Measurements from ENCODE around the gene KIAA1328.

Gene KIAA1328

GRCh38 chr18:37176621-37176934 lies 347.7 kb downstream of the KIAA1328 start:
- TF ChIP-seq TEAD4 (IDR thresholded peaks at IDR 0.05) = no peak
- no peak for TF ChIP-seq CEBPB (IDR thresholded peaks at IDR 0.05)
- no peak for TF ChIP-seq EGR1 (IDR thresholded peaks at IDR 0.05)
- TF ChIP-seq TAF1 (IDR thresholded peaks at IDR 0.05; ENCODE audit: low read depth) = no peak
- TF ChIP-seq EP300 (IDR thresholded peaks at IDR 0.05; ENCODE audit: borderline replicate concordance) = no peak

GRCh38 chr18:37179384-37179783 lies 350.5 kb downstream of the KIAA1328 start:
- TF ChIP-seq RAD21 (IDR thresholded peaks at IDR 0.05; ENCODE audit: low read depth) = no peak
- no peak for TF ChIP-seq MAX (IDR thresholded peaks at IDR 0.05)

GRCh38 chr18:37180086-37180485 lies 351.2 kb downstream of the KIAA1328 start:
- TF ChIP-seq EP300 (IDR thresholded peaks at IDR 0.05; ENCODE audit: borderline replicate concordance) = no peak
- TF ChIP-seq TCF12 (IDR thresholded peaks at IDR 0.05; ENCODE audit: low read depth) = no peak
- no peak for TF ChIP-seq MAX (IDR thresholded peaks at IDR 0.05)
- no peak for TF ChIP-seq EGR1 (IDR thresholded peaks at IDR 0.05)

GRCh38 chr18:37182340-37183135 lies 353.6 kb downstream of the KIAA1328 start:
- TF ChIP-seq CEBPB (IDR thresholded peaks at IDR 0.05) (no peak), TAF1 (IDR thresholded peaks at IDR 0.05; ENCODE audit: low read depth) (no peak), RAD21 (IDR thresholded peaks at IDR 0.05; ENCODE audit: low read depth) (no peak)

- TF ChIP-seq EGR1 (IDR thresholded peaks at IDR 0.05) (no peak), USF1 (IDR thresholded peaks at IDR 0.05) (no peak), TCF12 (IDR thresholded peaks at IDR 0.05; ENCODE audit: low read depth) (no peak), EP300 (IDR thresholded peaks at IDR 0.05; ENCODE audit: borderline replicate concordance) (no peak), ZBTB7A (IDR thresholded peaks at IDR 0.05; ENCODE audit: low read depth) (no peak), TEAD4 (IDR thresholded peaks at IDR 0.05) (no peak), TAF1 (IDR thresholded peaks at IDR 0.05; ENCODE audit: low read depth) (no peak), CEBPB (IDR thresholded peaks at IDR 0.05) (no peak)
These were observed 355.4 kb downstream of the KIAA1328 start for GRCh38 chr18:37184209-37184868.

- TF ChIP-seq REST (IDR thresholded peaks at IDR 0.05; ENCODE audit: low read depth) = no peak
- no peak for TF ChIP-seq TEAD4 (IDR thresholded peaks at IDR 0.05)
- no peak for TF ChIP-seq TAF1 (IDR thresholded peaks at IDR 0.05; ENCODE audit: low read depth)
- no peak for TF ChIP-seq FOXM1 (IDR thresholded peaks at IDR 0.05; ENCODE audit: borderline replicate concordance, low read depth)
- no peak for TF ChIP-seq USF1 (IDR thresholded peaks at IDR 0.05)
- no peak for TF ChIP-seq ZBTB7A (IDR thresholded peaks at IDR 0.05; ENCODE audit: low read depth)
- TF ChIP-seq YY1 (IDR thresholded peaks at IDR 0.05; ENCODE audit: low read depth) = no peak
- TF ChIP-seq EGR1 (IDR thresholded peaks at IDR 0.05) = no peak
- TF ChIP-seq NFIC (IDR thresholded peaks at IDR 0.05) = no peak
- TF ChIP-seq MAX (IDR thresholded peaks at IDR 0.05) = no peak
- no peak for TF ChIP-seq TCF12 (IDR thresholded peaks at IDR 0.05; ENCODE audit: low read depth)
- no peak for TF ChIP-seq EP300 (IDR thresholded peaks at IDR 0.05; ENCODE audit: borderline replicate concordance)
- no peak for TF ChIP-seq CEBPB (IDR thresholded peaks at IDR 0.05)
- no peak for TF ChIP-seq CREB1 (IDR thresholded peaks at IDR 0.05; ENCODE audit: low read depth)
- TF ChIP-seq RAD21 (IDR thresholded peaks at IDR 0.05; ENCODE audit: low read depth) = no peak
These were observed 359.3 kb downstream of the KIAA1328 start for GRCh38 chr18:37188016-37188791.

- TF ChIP-seq RAD21 (IDR thresholded peaks at IDR 0.05; ENCODE audit: low read depth) (no peak), ZBTB7A (IDR thresholded peaks at IDR 0.05; ENCODE audit: low read depth) (no peak), USF1 (IDR thresholded peaks at IDR 0.05) (no peak), NFIC (IDR thresholded peaks at IDR 0.05) (no peak), YY1 (IDR thresholded peaks at IDR 0.05; ENCODE audit: low read depth) (no peak), EGR1 (IDR thresholded peaks at IDR 0.05) (no peak), TCF12 (IDR thresholded peaks at IDR 0.05; ENCODE audit: low read depth) (no peak), EP300 (IDR thresholded peaks at IDR 0.05; ENCODE audit: borderline replicate concordance) (no peak), MAX (IDR thresholded peaks at IDR 0.05) (no peak), CEBPB (IDR thresholded peaks at IDR 0.05) (no peak), TAF1 (IDR thresholded peaks at IDR 0.05; ENCODE audit: low read depth) (no peak), REST (IDR thresholded peaks at IDR 0.05; ENCODE audit: low read depth) (no peak)
These were observed 370.8 kb downstream of the KIAA1328 start for GRCh38 chr18:37199741-37200140.
